KOPT-K1 (cell line): ENCODE measurements around the gene HS3ST3A1.

Experiments
- H3K27ac ChIP-seq: fragments of 200-600 bp; sonication (generic); 2 replicates; pipeline ENCODE4 v1.5.1; 2016; ENCODE audit warnings: antibody characterized with exemption, mild to moderate bottlenecking, low read depth, low read length; ENCODE audit not compliant: poor library complexity, severe bottlenecking
- H3K36me3 ChIP-seq: fragments of 200-600 bp; sonication (generic); 2 replicates; pipeline ENCODE4 v1.5.1; 2017; ENCODE audit warnings: antibody characterized with exemption, mild to moderate bottlenecking, low read length, moderate library complexity; ENCODE audit not compliant: insufficient read depth
- H3K9me3 ChIP-seq: fragments of 200-600 bp; sonication (generic); 2 replicates; pipeline ENCODE4 v1.5.1; 2017; ENCODE audit warnings: antibody characterized with exemption, low read length, mild to moderate bottlenecking; ENCODE audit not compliant: insufficient read depth, poor library complexity, severe bottlenecking

The HS3ST3A1 gene

GRCh38 chr17:13480877-13481276, 120.9 kb downstream of the HS3ST3A1 start:
- H3K36me3 ChIP-seq = no peaks in the 10 kb centered on the region

DNA sequence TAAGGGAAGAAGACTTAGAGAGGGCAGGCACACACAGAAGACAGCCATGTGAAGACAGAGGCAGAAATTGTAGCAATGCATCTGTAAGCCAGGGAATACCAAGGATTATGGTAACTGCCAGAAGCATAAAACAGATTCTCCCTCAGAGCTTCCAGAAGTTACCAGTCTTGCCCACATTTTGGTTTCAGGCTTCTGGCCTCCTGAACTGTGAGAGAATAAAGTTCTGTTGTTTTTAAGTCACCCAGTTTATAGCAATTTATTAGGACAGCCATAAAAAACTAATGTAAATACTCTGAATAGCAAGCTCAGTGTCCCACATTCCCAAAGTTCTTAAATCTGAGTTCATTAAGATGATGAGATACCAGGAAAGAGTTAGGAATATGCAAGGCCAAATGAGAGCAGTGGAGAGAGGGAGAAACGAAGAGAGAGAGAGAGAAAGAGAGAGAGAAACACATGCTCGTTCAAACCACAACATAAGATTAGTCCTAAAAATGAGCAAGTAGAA, 123.4 kb downstream of the HS3ST3A1 start:
- Histone ChIP-seq H3K36me3 (no peaks in the 10 kb centered on the region), H3K27ac (no peak overlapping the region)

More at GRCh38 chr17:13480877-13481276, 120.9 kb downstream of the HS3ST3A1 start:
- Histone ChIP-seq H3K9me3 (peaks cover 14% of the 10 kb centered on the region), H3K27ac (no peak overlapping the region)

DNA sequence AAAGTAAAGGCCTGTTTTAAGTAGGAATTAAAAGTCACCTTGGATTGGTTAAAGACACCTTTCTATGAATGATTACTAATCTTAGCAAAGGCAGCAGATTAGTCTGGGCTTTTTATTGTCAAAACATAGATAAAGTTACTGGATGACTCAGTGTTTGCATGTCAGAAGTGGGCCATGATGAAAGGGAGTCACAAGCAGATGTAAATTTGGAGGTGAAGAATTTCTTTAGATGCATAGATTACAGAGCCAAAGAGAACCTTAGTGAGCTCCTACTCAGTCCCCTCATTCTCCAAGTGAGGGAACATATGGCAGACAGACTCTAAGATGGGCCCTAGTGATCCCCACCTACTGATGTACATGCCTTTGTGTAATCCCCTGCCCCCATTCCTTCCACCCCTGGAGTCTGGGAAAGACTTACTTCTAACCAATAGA, 124.5 kb downstream of the HS3ST3A1 start:
- Histone ChIP-seq H3K27ac (no peak overlapping the region), H3K36me3 (no peaks in the 10 kb centered on the region), H3K9me3 (peaks cover 14% of the 10 kb centered on the region)

More for the DNA sequence above, 123.4 kb downstream of the HS3ST3A1 start:
- peaks cover 14% of the 10 kb centered on the region for H3K9me3 ChIP-seq

- no peak overlapping the region for H3K27ac ChIP-seq
- no peaks in the 10 kb centered on the region for H3K36me3 ChIP-seq
- H3K9me3 ChIP-seq = peaks cover 12% of the 10 kb centered on the region
Measured at GRCh38 chr17:13476720-13477119, 125.0 kb downstream of the HS3ST3A1 start.

DNA sequence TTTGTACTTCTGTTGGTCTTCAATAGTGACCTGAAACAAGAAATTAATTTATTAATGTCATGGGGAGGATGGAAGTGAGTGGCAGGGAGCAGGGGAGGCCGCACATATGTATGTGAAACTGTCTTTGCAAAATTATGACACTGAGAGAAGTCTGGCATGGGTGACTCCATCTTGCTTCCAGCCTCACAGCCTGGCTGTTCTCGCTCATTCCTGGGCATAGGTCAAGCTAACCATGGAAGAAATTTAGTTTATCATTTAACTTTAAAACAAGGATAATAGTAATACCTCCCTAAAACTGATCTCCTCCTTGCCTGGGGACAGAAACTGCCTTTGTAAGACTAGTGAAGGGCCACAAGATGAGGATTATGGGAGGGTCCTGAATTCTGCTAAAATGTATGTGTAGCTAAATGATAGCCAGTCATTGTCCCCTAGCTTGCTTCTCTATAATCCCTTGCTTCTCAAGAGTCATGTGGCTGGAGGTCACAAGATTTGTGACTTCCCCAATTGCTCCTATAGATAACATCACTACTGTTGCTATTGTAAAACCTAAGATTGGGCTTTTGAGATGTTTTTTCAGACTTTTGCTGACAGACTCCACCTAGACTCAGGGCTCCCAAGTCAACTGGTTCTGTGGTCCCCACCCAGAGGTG, 126.0 kb downstream of the HS3ST3A1 start:
- no peaks in the 10 kb centered on the region for H3K36me3 ChIP-seq
- H3K9me3 ChIP-seq = peaks cover 2% of the 10 kb centered on the region
- no peak overlapping the region for H3K27ac ChIP-seq

GRCh38 chr17:13474073-13474800, 127.5 kb downstream of the HS3ST3A1 start:
- H3K9me3 ChIP-seq = no peaks in the 10 kb centered on the region
- no peak overlapping the region for H3K27ac ChIP-seq
- no peaks in the 10 kb centered on the region for H3K36me3 ChIP-seq

DNA sequence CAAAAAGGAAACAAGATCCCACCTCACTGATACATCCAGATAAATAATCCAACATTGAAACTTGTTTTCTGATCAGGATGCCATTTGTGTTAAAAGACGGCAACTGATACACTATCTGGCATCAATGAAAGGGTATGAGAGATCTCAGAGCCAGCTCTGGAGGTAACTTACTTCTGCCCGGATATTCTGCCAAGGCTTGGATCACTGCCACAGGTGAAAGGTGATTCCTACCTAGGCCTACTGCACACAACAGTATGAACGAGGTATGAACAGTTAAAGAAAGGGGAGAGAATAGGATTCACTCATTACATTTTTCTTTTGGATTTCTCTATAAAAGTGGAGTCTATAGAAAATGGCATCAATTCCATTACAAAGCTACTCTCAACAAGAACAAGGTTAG, 136.1 kb downstream of the HS3ST3A1 start:
- Histone ChIP-seq H3K9me3 (no peaks in the 10 kb centered on the region), H3K27ac (no peak overlapping the region), H3K36me3 (no peaks in the 10 kb centered on the region)

DNA sequence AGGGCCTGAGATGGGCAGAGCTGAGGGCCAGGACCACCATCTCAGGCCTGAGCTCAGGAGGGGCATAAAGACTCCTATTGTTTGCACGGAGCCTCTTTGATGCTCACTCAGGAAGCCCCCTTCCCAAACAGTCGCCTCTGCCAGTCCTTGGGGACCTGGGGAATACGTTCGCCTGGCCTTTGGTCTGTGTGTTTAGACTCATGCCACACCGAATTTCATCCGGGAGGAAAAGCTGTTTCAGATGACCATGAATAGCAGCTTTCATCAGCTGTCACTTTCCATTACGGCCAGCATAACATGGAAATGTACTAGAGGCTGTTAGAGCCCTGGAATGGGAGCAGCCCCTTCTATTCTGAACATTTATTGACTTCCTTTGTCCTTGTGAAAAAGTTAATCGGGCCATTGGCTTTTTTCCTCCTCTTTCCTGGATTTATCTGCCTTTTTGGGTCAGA, 139.0 kb downstream of the HS3ST3A1 start:
- no peaks in the 10 kb centered on the region for H3K36me3 ChIP-seq
- no peak overlapping the region for H3K27ac ChIP-seq
- H3K9me3 ChIP-seq = no peaks in the 10 kb centered on the region

GRCh38 chr17:13462146-13462545, 139.6 kb downstream of the HS3ST3A1 start:
- H3K9me3 ChIP-seq = no peaks in the 10 kb centered on the region
- no peak overlapping the region for H3K27ac ChIP-seq
- no peaks in the 10 kb centered on the region for H3K36me3 ChIP-seq

GRCh38 chr17:13460261-13461000, 141.3 kb downstream of the HS3ST3A1 start:
- H3K36me3 ChIP-seq = no peaks in the 10 kb centered on the region
- H3K9me3 ChIP-seq = no peaks in the 10 kb centered on the region

GRCh38 chr17:13457783-13458182, 143.9 kb downstream of the HS3ST3A1 start:
- no peak overlapping the region for H3K27ac ChIP-seq
- no peaks in the 10 kb centered on the region for H3K9me3 ChIP-seq
- H3K36me3 ChIP-seq = no peaks in the 10 kb centered on the region

More at GRCh38 chr17:13460261-13461000, 141.3 kb downstream of the HS3ST3A1 start:
- no peak overlapping the region for H3K27ac ChIP-seq
